GM18505 (cell line): ENCODE results near the gene DRG2.
A peak's percentile ranks its signal among the peaks of the same experiment; 100 is the strongest.

Experiments
- ATAC-seq: cut with Tn5 transposase; IDR thresholded peaks from one replicate; pipeline ENCODE4 v1.9.1; 2021; ENCODE audit not compliant: unreplicated experiment
- POLR2A ChIP-seq: IDR thresholded peaks from 4 replicates; pipeline ENCODE4 v1.6.1; 2011; ENCODE audit warnings: borderline replicate concordance; ENCODE audit not compliant: insufficient read depth, insufficient read length; ENCODE audit errors: extremely low read depth

Gene DRG2

GRCh38 chr17:18087610-18088491 lies at the start of gene DRG2:
Gene DRG2 (plus strand): TSS chr17:18087948. CDS start chr17:18088024, 76 bp downstream.
- TF ChIP-seq POLR2A, result peak; percentile 88
- peak; percentile 85 for ATAC-seq

- no peak for TF ChIP-seq POLR2A
- no peak for ATAC-seq
Measured at GRCh38 chr17:18038149-18038850, 49.4 kb upstream of the DRG2 start.

GRCh38 chr17:18038861-18039534 lies 48.8 kb upstream of the DRG2 start, which contains the start of the genes ATPAF2 and GID4:
Gene ATPAF2 (minus strand): TSS chr17:18039168. CDS start chr17:18039013, 155 bp downstream.
Gene GID4 (plus strand): TSS chr17:18039408. CDS start chr17:18039465, 57 bp downstream.
- peak; percentile 87 for ATAC-seq
- peak; percentile 67 for TF ChIP-seq POLR2A

- TF ChIP-seq POLR2A, result no peak
- ATAC-seq, result peak; percentile 13
Measured at GRCh38 chr17:18039535-18040260, 48.0 kb upstream of the DRG2 start.

GRCh38 chr17:18040261-18040858 lies 47.4 kb upstream of the DRG2 start:
- ATAC-seq, result no peak
- no peak for TF ChIP-seq POLR2A

GRCh38 chr17:18041776-18042175 lies 46.0 kb upstream of the DRG2 start:
- ATAC-seq, result no peak

GRCh38 chr17:18042983-18043382 lies 44.8 kb upstream of the DRG2 start:
- ATAC-seq, result no peak
- no peak for TF ChIP-seq POLR2A

More at GRCh38 chr17:18041776-18042175, 46.0 kb upstream of the DRG2 start:
- TF ChIP-seq POLR2A, result no peak

- no peak for ATAC-seq
- no peak for TF ChIP-seq POLR2A
Measured at GRCh38 chr17:18043491-18043890, 44.3 kb upstream of the DRG2 start.

GRCh38 chr17:18044609-18045008 lies 43.1 kb upstream of the DRG2 start:
- no peak for TF ChIP-seq POLR2A
- ATAC-seq, result no peak

GRCh38 chr17:18045691-18046350 lies 41.9 kb upstream of the DRG2 start:
- no peak for TF ChIP-seq POLR2A
- no peak for ATAC-seq

GRCh38 chr17:18055597-18055996 lies 32.2 kb upstream of the DRG2 start:
- no peak for TF ChIP-seq POLR2A
- no peak for ATAC-seq

GRCh38 chr17:18056214-18056613 lies 31.5 kb upstream of the DRG2 start:
- no peak for ATAC-seq
- no peak for TF ChIP-seq POLR2A
